ENCODE results near the gene TIMP2. TPM values are rescaled to one million over a fixed set of nuclear protein-coding genes. Genes with fewer than 3 reads are reported as not detected.
A peak's percentile ranks its signal among the peaks of the same experiment; 100 is the strongest.

TIMP2 gene
- total RNA-seq, 1 experiment from 2014 or later: 29.0 TPM

DNA sequence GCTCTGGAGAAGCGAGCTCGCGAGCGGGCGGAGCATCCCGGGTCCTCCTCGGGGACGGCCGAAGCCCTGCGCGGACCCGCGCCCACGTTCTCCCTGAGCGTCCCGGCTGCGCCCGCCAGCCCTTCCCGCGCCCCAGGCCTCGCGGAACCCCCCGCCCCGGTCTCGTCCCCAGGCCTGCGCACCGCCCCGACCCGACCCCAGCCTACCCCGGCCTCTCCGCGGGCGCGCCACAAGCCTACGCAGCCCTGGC is 84.7 kb downstream of the TIMP2 start:
- Histone ChIP-seq H2BK20ac (ENCODE audit: low read depth, low read length, poor library complexity, severe bottlenecking) (no peak overlapping the region), H3K4me2 (ENCODE audit: insufficient read depth, insufficient read length, low read length) (peak overlapping the region; percentile 94), H2AFZ (ENCODE audit: low read length) (no peak overlapping the region), H3T11ph (ENCODE audit: low read length) (no peak overlapping the region), H4K91ac (ENCODE audit: insufficient read length, low read depth, low read length) (no peak overlapping the region), H2BK15ac (ENCODE audit: low read depth, low read length) (no peak overlapping the region), H3K18ac (ENCODE audit: insufficient read length, low read depth, low read length) (peak overlapping the region; percentile 16), H3K23me2 (ENCODE audit: insufficient read length, low read depth, low read length, poor library complexity, severe bottlenecking) (peaks cover 4% of the 10 kb centered on the region), H3K9me3 (ENCODE audit: control insufficient read depth, low read depth, low read length) (no peaks in the 10 kb centered on the region), H3K79me1 (ENCODE audit: insufficient read depth, low read depth, low read length, poor library complexity, severe bottlenecking) (peaks cover 3% of the 10 kb centered on the region), H4K8ac (replicated peaks; ENCODE audit: insufficient read length, low read depth, low read length) (no peak overlapping the region), H3K56ac (ENCODE audit: insufficient read length, low read depth, low read length) (no peak overlapping the region), H4K5ac (ENCODE audit: insufficient read length, low read depth, low read length) (no peak overlapping the region), H2BK5ac (ENCODE audit: insufficient read length, low read length) (no peak overlapping the region), H4K20me1 (ENCODE audit: control insufficient read depth, insufficient read depth, insufficient read length) (no peaks in the 10 kb centered on the region), H3K23ac (ENCODE audit: insufficient read length, low read depth, low read length) (no peak overlapping the region), H3K14ac (ENCODE audit: insufficient read depth, low read length) (peak overlapping the region; percentile 86; the same call in 1 of the 2 replicates), H3K79me2 (ENCODE audit: insufficient read depth, low read length) (peaks cover 20% of the 10 kb centered on the region; the same call in 1 of the 2 replicates), H3K4me1 (ENCODE audit: insufficient read depth, low read length) (no peaks in the 10 kb centered on the region), H3K4ac (ENCODE audit: low read depth, low read length) (no peak overlapping the region; the same call in 1 of the 2 replicates), H2AK5ac (ENCODE audit: insufficient read length, low read length) (no peak overlapping the region), H3K27me3 (ENCODE audit: insufficient read depth, low read length) (no peaks in the 10 kb centered on the region), H2BK120ac (ENCODE audit: low read depth, low read length, poor library complexity, severe bottlenecking) (no peak overlapping the region), H3K9ac (ENCODE audit: extremely low read depth, insufficient read length, low read length) (peak overlapping the region; percentile 86), H2BK12ac (ENCODE audit: insufficient read length, low read depth, low read length) (no peak overlapping the region), H3K27ac (ENCODE audit: insufficient read length, low read depth, low read length) (no peak overlapping the region)
- H3K27me3 Mint-ChIP-seq (ENCODE audit: low read depth): peaks cover 2% of the 10 kb centered on the region; the same call in 1 of the 2 replicates
- no peak for TF ChIP-seq CTCF (conservative IDR thresholded peaks at IDR 0.05)
- peak overlapping the region; percentile 89 to 91 for H3K4me3 Mint-ChIP-seq
- no peaks in the 10 kb centered on the region for H3K9me3 Mint-ChIP-seq
- H3K36me3 Mint-ChIP-seq (ENCODE audit: insufficient read depth in 1 of 3, low read depth in 3 of 3): peaks cover 22 to 28% (median 25%) of the 10 kb centered on the region in 3 experiments
- peaks cover 22% of the 10 kb centered on the region in 2 experiments for H3K4me1 Mint-ChIP-seq
- DNase-seq: no peak
- WGBS (ENCODE audit: extremely low coverage, insufficient read length, low lambda C conversion rate): no CpG with 5 or more reads among the region's 35 CpGs
- peak overlapping the region in 1 of 3 experiments; percentile 96; a peak in 2 of 7 replicates for H3K27ac Mint-ChIP-seq

Measured in H9 (cell line).